HG03025 (cell line): ENCODE data around the gene ASS1.

Experiments
- ATAC-seq: cut with Tn5 transposase; IDR thresholded peaks from one replicate; pipeline ENCODE4 v1.9.1; 2021; ENCODE audit warnings: mild to moderate bottlenecking, moderate library complexity; ENCODE audit not compliant: unreplicated experiment, low FRiP score

ASS1 gene

GRCh38 chr9:130451509-130452388, 7.0 kb downstream of the ASS1 start:
- ATAC-seq = no peak

- no peak for ATAC-seq
These were observed 8.1 kb downstream of the ASS1 start for GRCh38 chr9:130452835-130453234.

GRCh38 chr9:130453487-130453886, 8.7 kb downstream of the ASS1 start:
- ATAC-seq = no peak

DNA sequence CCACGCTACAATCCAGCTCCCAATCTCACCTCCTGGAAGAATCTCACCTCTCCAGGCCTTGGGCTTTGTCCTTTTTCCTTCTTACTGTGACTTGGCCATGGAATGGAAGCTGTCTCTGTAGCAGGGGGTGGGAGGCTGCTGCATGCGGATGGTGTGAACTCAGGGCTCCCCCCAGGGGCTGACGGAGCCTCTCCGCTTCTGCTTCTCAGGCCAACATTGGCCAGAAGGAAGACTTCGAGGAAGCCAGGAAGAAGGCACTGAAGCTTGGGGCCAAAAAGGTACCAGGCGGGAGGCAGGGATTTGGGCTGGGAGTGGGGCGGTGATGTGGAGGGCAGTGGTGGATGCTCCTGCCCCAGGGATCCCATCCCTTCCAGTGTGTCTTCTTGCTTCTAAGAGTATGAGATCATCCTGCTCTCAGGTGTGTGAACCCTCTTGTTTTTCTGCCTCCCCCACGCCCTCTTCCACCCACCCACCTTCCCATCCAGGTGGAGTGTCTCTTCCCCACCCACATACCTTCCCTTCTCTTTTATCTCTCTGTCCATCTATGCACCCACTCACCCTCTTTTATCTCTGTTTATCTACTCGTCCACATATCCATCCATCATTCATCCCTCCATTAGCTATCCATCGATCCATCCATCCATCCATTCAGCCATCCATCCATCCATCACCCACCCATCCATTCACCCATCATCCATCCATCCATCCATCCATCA, 9.5 kb downstream of the ASS1 start:
- no peak for ATAC-seq

DNA sequence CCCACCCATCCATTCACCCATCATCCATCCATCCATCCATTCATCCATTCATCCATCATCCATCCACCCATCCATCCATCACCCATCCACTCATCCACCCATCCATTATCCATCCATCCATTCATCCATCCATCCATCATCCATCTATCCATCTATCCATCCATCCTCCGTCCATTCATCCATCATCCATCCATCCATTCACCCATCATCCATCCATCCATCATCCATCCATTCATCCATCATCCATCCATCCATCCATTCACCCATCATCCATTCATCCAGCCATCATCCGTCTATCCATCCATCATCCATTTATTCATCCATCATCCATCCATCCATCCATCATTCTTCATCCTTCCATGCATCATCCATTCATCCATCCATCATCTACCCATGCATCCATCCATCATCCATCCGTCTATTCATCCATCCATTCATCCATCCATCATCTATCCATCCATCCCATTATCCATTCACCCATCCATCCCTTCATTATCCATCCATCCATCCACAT, 10.1 kb downstream of the ASS1 start:
- no peak for ATAC-seq

DNA sequence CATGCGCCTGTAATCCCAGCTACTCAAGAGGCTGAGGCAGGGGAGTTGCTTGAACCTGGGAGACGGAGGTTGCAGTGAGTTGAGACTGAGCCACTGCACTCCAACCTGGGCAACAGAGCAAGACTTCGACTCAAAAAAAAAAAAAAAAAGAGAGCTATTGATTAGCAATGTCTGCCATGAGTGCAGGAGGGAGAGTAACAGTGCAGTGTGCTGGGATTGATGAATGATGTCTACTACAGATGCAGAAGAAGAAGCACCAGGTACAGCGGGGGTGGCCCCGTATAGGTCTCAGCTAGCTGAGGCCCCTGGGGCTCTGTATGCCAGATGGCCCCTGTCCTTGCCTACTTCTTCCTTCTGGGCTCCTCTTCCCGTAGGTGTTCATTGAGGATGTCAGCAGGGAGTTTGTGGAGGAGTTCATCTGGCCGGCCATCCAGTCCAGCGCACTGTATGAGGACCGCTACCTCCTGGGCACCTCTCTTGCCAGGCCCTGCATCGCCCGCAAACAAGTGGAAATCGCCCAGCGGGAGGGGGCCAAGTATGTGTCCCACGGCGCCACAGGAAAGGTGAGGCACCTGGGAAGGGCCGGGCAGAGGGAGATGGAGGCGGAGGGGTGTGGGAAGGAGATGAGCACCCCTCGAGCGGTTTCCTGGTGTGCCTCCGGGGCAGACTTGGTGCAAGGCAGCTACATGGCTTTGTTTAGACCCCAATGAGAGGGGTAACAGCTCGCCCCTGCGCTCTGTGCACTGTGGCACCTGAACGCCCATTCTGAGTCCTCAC, 13.5 kb downstream of the ASS1 start:
- ATAC-seq = no peak

- ATAC-seq = no peak
These were observed 14.0 kb downstream of the ASS1 start for GRCh38 chr9:130458804-130459067.

DNA sequence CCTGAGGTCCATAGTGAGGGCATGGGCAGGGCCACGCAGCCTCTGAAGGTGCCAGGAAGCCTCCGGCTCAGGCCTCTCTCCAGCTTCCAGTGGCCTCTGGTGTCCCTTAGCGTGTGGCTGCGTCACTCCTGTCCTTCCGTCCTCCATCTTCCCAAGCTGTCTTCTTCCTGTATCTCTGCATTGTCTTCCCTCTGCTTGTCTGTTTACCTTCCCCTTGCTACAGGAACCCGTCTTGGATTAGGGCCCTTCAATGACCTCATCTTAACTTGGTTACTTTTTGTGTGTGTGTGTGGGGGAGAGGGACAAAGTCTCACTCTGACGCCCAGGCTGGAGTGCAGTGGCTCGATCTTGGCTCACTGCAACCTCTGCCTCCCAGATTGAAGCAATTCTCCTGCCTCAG, 14.4 kb downstream of the ASS1 start:
- ATAC-seq = no peak

DNA sequence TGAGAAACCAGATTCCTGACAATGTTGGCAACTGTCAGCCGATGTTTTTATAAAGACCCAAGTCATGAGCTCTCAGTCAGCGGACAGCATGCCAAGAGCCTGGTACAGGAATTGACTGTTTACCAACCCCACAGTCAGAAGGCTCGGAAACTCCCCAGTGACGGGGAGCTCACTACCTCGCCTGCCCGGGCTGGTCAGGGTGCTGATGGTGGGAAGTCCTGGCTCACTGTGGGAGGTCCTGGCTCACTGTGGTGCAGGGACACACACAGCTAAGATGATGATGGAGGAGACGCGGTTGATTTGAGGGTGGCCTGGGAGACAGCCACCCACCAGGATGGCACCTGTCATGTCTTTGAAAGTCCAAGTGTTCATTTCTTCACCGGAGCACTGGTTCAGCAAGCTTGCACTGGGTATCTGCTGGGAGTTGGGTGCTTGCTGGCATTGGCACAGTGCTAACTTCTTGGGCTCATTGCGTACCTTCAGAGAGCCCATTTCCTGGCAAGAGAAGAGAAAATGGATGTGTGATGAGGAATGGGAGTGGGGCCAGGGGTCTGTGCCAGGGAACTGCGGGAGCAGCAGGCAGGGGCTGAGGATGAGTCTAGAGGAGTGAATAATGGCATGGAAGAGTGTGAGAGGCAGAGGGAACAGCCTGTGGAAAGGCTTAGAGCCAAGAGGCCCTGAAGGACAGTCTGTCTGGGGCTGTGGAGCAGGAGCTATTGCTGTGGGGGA, 15.3 kb downstream of the ASS1 start:
- ATAC-seq = no peak

DNA sequence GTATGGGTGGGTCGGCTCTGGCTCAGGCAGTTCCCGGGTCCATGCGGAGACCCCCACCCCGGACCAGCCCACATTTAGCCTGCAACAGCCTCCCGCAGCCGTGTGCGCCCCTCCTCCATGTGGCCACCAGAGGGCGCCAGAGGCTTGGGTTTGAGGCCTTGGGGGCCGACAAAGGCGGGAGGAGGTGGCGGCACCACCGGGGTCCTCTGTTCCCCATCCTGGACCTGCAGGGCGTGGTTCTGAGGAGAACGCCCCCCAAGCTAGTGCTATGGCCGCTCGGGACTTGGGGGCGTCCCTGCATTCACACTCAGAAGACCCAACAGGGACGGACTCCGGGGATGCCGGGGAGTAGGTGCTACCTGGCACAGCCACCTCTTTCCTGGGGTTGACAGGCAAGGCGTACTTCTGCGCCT, 16.5 kb downstream of the ASS1 start:
- ATAC-seq = no peak

- ATAC-seq = no peak
These were observed 17.0 kb downstream of the ASS1 start for GRCh38 chr9:130461731-130462130.

DNA sequence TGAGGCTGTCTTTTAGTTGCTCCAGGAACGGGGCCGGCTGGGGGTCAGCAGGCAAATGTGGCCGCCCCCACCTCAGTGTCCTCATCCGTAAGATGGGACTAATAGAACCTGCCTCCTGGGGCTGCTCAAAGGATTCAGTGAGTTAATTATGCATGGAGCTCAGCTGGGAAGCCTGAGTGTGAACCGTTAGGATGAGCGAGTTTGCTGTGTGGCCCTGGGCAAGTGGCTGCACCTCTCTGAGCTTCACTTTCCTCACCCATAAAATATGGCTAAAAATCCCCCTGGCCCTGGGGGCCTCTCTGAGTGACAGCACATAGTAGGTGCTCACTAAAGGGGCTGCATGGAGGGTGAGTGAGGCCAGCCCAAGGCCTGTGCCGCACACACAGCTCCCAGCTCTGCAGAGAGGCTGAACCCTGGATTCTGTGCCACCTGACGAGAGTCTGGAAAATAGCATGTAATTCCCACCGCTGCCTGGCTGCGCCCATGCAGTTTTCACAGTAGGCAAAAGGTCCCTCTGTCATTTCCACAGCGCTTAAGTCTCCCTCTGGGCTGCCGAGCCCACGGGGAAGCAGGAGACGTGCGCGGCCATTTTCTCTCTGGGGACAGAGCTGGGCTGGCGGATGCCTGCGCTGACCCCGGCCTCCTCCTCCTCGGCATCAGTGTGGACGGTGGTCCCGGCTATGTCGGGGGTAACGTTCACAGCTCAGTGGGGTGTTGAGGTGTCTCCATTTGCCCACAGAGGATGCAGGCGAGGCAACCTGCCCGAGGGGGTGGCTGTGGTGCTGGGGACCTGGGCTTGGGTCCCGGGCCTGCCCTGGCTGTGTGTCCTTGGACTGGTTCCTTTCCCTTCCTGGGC, 18.2 kb downstream of the ASS1 start:
- ATAC-seq = no peak

GRCh38 chr9:130463763-130464745, 19.3 kb downstream of the ASS1 start:
- ATAC-seq = no peak

DNA sequence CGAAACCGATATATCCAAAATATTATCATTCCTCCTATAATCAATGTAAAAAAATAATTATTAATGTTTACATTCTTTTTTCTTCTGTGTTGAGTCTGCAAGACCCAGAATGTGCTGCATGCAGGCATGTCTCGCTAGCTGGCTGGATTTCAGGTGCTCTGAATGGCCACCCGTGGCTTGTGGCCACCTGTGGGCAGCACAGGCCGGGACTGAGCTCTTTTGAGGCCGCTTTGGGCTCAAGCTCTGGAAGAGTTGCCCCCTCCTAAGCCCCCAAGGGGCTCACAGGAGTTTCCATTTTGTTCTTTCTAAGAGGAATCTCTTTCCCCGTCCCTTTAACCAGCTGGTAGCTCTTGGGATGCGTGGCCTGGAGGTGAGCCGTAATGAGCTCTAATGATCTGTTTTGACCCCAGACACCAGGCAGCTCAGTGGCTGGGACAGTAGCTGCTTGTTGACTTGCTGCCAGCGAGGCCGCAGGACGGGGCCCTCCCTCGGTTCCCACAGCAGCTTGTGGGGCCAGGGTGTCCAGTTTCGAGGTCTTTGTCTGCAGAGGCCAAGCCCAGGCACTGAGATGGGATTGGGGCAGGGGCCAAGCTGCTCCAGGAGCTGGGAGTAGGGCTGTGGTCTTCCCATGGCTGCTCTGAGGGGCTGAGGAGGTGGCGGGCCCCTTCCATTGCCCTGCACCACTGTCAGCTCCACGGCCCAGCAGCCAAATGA, 20.8 kb downstream of the ASS1 start:
- no peak for ATAC-seq

GRCh38 chr9:130466537-130467217, 21.9 kb downstream of the ASS1 start:
- ATAC-seq = no peak

GRCh38 chr9:130467316-130467715, 22.6 kb downstream of the ASS1 start:
- no peak for ATAC-seq

- no peak for ATAC-seq
These were observed 23.8 kb downstream of the ASS1 start for GRCh38 chr9:130468566-130468965.
